Mesothelial cell of epicardium (in vitro differentiated cells): ENCODE measurements around the gene RIMBP2. TPM values are rescaled to one million over a fixed set of nuclear protein-coding genes. Genes with fewer than 3 reads are reported as not detected.

Experiments
- DNase-seq, 2 experiments: peaks; one replicate each; pipeline ENCODE4 v3.0.0; 2021; ENCODE audit warnings: low spot score in 2 of 2; ENCODE audit not compliant: unreplicated experiment in 2 of 2
- H3K27ac Mint-ChIP-seq: 2 replicates; pipeline ENCODE4 v1.8.0; 2021; ENCODE audit warnings: mixed read lengths
- H3K27me3 Mint-ChIP-seq: 2 replicates; pipeline ENCODE4 v1.8.0; 2021; ENCODE audit warnings: low read depth, mixed read lengths
- H3K36me3 Mint-ChIP-seq: 2 replicates; pipeline ENCODE4 v1.8.0; 2021; ENCODE audit warnings: mixed read lengths
- H3K4me1 Mint-ChIP-seq: 2 replicates; pipeline ENCODE4 v1.8.0; 2021; ENCODE audit warnings: mixed read lengths
- H3K4me3 Mint-ChIP-seq: 2 replicates; pipeline ENCODE4 v1.8.0; 2021; ENCODE audit warnings: mild to moderate bottlenecking, moderate library complexity, mixed read lengths
- H3K9me3 Mint-ChIP-seq: 2 replicates; pipeline ENCODE4 v1.8.0; 2021; ENCODE audit warnings: mixed read lengths
- CTCF ChIP-seq: fragments of 200-600 bp; sonication (generic); IDR thresholded peaks from one replicate; pipeline ENCODE4 v1.5.0; 2021; ENCODE audit warnings: antibody characterized with exemption; ENCODE audit not compliant: unreplicated experiment
- total RNA-seq: library from RNA; stranded (reverse); gene quantifications from 3 replicates; pipeline ENCODE4 v1.2.1, GENCODE V29; 2021

RIMBP2 gene
- total RNA-seq, 1 donor from 2014 or later: 8.6 TPM

GRCh38 chr12:130482448-130482847 lies 233.7 kb downstream of the RIMBP2 start:
- Mint-ChIP-seq H3K4me3 (no peak overlapping the region), H3K9me3 (no peaks in the 10 kb centered on the region), H3K36me3 (no peaks in the 10 kb centered on the region), H3K27ac (no peak overlapping the region), H3K4me1 (no peaks in the 10 kb centered on the region), H3K27me3 (peaks cover 8% of the 10 kb centered on the region)
- no peak for DNase-seq
- no peak for TF ChIP-seq CTCF

DNA sequence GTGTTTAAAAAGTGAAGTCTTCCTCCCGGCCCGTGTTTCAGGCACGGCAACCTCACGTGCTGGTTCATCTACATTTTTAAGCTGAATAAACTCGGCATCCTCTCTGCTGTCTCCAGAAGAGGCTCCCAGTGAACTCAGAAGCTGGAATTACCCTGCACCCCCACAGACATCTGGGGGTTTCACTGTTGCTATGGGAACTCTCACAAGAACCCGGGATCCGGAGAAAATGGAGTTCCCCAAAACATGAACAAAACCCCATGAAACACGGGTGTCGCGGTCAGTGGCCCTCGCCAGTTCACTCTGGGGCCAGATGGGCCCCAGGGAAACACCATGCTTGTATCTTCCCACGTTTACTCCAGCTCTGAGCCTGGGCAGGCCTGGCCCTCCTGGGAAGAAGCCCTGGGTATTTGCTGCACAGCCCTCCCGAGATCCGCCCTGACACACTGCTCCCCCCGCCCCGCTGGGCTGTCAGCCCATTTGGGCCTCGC lies 234.7 kb downstream of the RIMBP2 start:
- H3K4me1 Mint-ChIP-seq: no peaks in the 10 kb centered on the region
- no peak for DNase-seq
- no peaks in the 10 kb centered on the region for H3K36me3 Mint-ChIP-seq
- no peak overlapping the region for H3K4me3 Mint-ChIP-seq
- H3K27ac Mint-ChIP-seq: no peak overlapping the region
- no peaks in the 10 kb centered on the region for H3K9me3 Mint-ChIP-seq
- peaks cover 11% of the 10 kb centered on the region for H3K27me3 Mint-ChIP-seq
- no peak for TF ChIP-seq CTCF

GRCh38 chr12:130480887-130481286 lies 235.2 kb downstream of the RIMBP2 start:
- Mint-ChIP-seq H3K36me3 (no peaks in the 10 kb centered on the region), H3K27ac (no peak overlapping the region), H3K9me3 (no peaks in the 10 kb centered on the region), H3K4me3 (no peak overlapping the region), H3K27me3 (peaks cover 13% of the 10 kb centered on the region), H3K4me1 (no peaks in the 10 kb centered on the region)
- no peak for DNase-seq
- no peak for TF ChIP-seq CTCF

DNA sequence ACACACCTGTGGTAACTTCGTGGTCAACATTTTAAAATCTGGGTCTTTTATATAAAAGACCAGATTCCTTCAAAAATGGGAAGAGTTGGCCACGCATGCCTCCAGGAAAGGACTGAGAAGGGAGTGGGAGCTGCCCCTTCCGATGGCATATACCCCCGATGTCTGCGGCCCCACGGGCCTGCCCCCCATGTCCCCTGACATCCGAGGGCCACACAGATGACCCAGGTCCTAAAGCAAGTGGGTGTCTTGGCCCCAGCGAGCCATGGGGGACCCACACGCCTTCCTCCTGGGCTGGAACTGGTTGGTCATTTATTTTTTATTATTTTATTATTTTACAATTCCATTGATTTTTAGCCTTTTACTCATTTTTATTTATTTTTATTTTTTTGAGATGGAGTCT lies 235.9 kb downstream of the RIMBP2 start:
- Mint-ChIP-seq H3K4me1 (no peaks in the 10 kb centered on the region), H3K36me3 (no peaks in the 10 kb centered on the region), H3K9me3 (no peaks in the 10 kb centered on the region), H3K27ac (no peak overlapping the region), H3K27me3 (peaks cover 18% of the 10 kb centered on the region), H3K4me3 (no peak overlapping the region)
- DNase-seq: no peak
- no peak for TF ChIP-seq CTCF

- no peaks in the 10 kb centered on the region for H3K36me3 Mint-ChIP-seq
- no peak overlapping the region for H3K27ac Mint-ChIP-seq
- no peak overlapping the region for H3K4me3 Mint-ChIP-seq
- no peak for DNase-seq
- H3K4me1 Mint-ChIP-seq: no peaks in the 10 kb centered on the region
- peaks cover 20% of the 10 kb centered on the region for H3K27me3 Mint-ChIP-seq
- no peaks in the 10 kb centered on the region for H3K9me3 Mint-ChIP-seq
- no peak for TF ChIP-seq CTCF
These were observed 236.5 kb downstream of the RIMBP2 start for GRCh38 chr12:130479401-130480125.
